ENCODE results near the gene AKAP13.
A peak's percentile ranks its signal among the peaks of the same experiment; 100 is the strongest.
"Not testable (repeated sequence)": the region's sequence is repeated elsewhere in the genome, so short reads cannot be mapped to it uniquely, and the experiment has no call there.

Gene AKAP13

DNA sequence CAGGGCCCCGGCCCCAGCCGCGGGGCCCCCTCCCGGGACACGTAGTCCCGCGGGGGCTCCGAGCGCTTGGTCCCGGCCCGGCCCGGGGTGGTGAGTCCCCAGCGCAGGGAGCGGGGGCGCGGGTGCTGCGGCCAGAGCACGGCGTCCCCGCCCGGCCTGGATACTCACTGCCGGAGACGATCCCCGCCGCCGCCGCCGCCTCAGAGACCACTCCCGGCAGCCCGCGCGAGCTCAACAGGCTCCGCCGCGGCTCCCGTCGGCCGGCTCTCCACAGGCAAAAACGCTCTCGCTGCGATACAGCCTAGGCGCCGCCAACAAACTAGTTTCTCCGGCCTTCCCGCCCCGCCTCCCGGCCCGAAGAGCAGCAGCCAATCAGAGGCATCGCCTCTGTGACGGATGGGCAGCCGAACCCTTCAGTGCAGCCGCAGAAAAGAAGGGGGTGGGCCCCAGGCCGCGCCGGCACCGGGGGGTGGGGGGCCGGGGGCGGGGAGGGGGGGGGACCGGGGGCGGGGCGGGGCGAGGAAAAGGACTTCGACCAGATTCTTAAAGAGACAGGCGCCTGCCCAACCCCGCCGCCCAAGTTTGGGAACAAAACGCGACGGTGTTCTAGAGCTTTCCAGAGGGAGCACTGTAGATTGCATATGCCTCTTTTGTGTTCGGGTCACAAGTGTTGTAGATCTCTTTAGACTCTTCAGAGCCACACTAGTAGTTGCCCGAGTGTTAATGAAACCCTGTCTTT, 414.4 kb downstream of the AKAP13 start, which contains the start of gene KLHL25:
KLHL25 (minus strand) TSS at position 328 of the 739 bp plus-strand sequence. CDS start 25,115 bp downstream, outside the sequence.
- in situ Hi-C loops (cut with MboI; ENCODE audit: low sequenced_read_pairs), result no loop called here
- H3K36me3 ChIP-seq (replicated peaks), result peaks cover 3% of the 10 kb centered on the region; the same call in 1 of the 2 replicates
- H3K4me3 ChIP-seq, result peak within 1 kb of the TSS; percentile 57
- H3K27me3 ChIP-seq (ENCODE audit: low read depth), result no peaks in the 10 kb centered on the region
- H3K4me1 ChIP-seq, result peaks cover 17% of the 10 kb centered on the region
- H3K9me3 ChIP-seq, result no peaks in the 10 kb centered on the region
- peak; percentile 99 for DNase-seq (ENCODE audit: low spot score in 2 of 2)

DNA sequence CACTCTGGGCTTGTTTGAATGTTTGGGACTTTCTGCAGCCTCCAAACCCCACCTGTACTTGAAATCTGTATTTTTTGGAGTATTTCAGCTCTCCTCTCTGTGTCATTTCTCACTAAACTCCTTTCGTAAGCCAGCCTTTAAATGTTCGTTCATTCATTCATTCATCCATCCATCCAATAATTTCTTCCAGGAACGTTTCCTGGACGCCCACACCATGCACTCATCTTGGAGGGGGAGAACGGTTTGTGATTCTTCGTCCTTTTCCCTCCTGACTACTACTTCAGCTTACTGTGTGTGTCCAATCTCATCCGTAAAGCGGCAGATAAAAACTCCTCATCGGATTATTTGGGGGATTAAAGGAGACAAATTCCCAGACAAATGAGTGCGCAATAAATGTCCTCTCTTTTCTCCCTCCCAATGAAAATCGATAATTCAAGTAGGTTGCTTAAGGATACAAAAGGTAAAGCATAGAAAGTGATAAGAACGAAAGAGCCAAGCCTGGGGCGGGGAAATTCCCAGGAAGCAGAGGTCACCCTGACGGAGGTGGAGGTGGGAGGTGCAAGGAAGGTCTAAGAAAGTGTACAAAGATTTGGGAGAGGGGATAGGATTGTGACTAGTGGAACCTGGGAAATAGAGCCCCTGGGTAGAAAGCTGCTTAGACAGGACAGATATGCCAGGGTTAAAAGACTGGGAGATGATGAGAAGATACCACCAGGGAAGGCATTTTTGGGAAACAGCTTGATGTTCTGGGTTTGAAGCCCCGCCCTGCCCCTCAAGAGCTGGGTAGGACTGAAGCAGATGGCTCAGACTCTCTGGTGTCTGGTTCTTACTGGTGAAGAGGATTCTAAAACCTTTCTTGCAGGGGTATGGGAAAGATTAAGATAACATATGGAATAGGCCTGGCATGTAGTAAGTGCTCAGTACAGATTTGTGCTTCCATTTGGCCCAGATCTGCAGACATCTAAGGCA, 415.2 kb downstream of the AKAP13 start:
- Histone ChIP-seq H3K36me3 (replicated peaks) (peaks cover 3% of the 10 kb centered on the region; the same call in 1 of the 2 replicates), H3K9me3 (no peaks in the 10 kb centered on the region), H3K4me3 (peak overlapping the region; percentile 57), H3K4me1 (peaks cover 17% of the 10 kb centered on the region), H3K27me3 (ENCODE audit: low read depth) (no peaks in the 10 kb centered on the region)
- peak; percentile 32 to 41 for DNase-seq (ENCODE audit: low spot score in 2 of 2)
- in situ Hi-C loops (cut with MboI; ENCODE audit: low sequenced_read_pairs), result no loop called here

GRCh38 chr15:85796371-85796770, 416.0 kb downstream of the AKAP13 start:
- H3K4me3 ChIP-seq; DNase-seq (ENCODE audit: low spot score in 2 of 2); H3K36me3 ChIP-seq (replicated peaks); H3K27me3 ChIP-seq (ENCODE audit: low read depth); H3K9me3 ChIP-seq; in situ Hi-C loops (cut with MboI; ENCODE audit: low sequenced_read_pairs): not testable (repeated sequence)
- H3K4me1 ChIP-seq, result peaks cover 17% of the 10 kb centered on the region
